Natural killer cell (primary cell): ENCODE results near the gene CDH18. TPM values are rescaled to one million over a fixed set of nuclear protein-coding genes. Genes with fewer than 3 reads are reported as not detected.
"Not testable (repeated sequence)": the region's sequence is repeated elsewhere in the genome, so short reads cannot be mapped to it uniquely, and the experiment has no call there.

Experiments used
- ATAC-seq, 3 donors: fragments of 150-1000 bp in 2 of 3; fragments of 200-7000 bp in 1 of 3; cut with Tn5 transposase; 1 replicate in 1 of 3; 2 replicates in 2 of 3; pipeline ENCODE4 v1.10.0; 2021; ENCODE audit warnings: mild to moderate bottlenecking in 2 of 3, moderate library complexity in 2 of 3
- DNase-seq, 2 donors: peaks; one replicate each; pipeline versions ENCODE4 v3.0.0 to v3.0.0-alpha.2; 2013 to 2021; ENCODE audit warnings: mixed read lengths in 1 of 2
- H3K27ac ChIP-seq: one replicate; pipeline ENCODE4 v1.5.1; 2013; ENCODE audit warnings: mild to moderate bottlenecking, low read length
- H3K27me3 ChIP-seq: one replicate; pipeline ENCODE4 v1.6.1; 2013; ENCODE audit warnings: low read length; ENCODE audit not compliant: control insufficient read depth, insufficient read depth
- H3K36me3 ChIP-seq: one replicate; pipeline ENCODE4 v1.6.1; 2013; ENCODE audit warnings: low read length; ENCODE audit not compliant: control insufficient read depth, insufficient read depth
- H3K4me1 ChIP-seq: one replicate; pipeline ENCODE4 v1.6.1; 2013; ENCODE audit warnings: low read length; ENCODE audit not compliant: control insufficient read depth, insufficient read depth
- H3K4me3 ChIP-seq: one replicate; pipeline ENCODE4 v1.5.1; 2013; ENCODE audit warnings: low read length
- H3K9me3 ChIP-seq: one replicate; pipeline ENCODE4 v1.6.1; 2013; ENCODE audit warnings: low read length; ENCODE audit not compliant: control insufficient read depth, insufficient read depth
- H3K27ac Mint-ChIP-seq, 2 donors: one replicate each; pipeline ENCODE4 v1.8.0; 2022; ENCODE audit warnings: mild to moderate bottlenecking in 2 of 2, mixed read lengths in 2 of 2, moderate library complexity in 1 of 2
- H3K27me3 Mint-ChIP-seq, 2 donors: one replicate each; pipeline ENCODE4 v1.8.0; 2022; ENCODE audit warnings: low read depth in 2 of 2, mixed read lengths in 2 of 2
- H3K36me3 Mint-ChIP-seq: one replicate; pipeline ENCODE4 v1.8.0; 2022; ENCODE audit warnings: mixed read lengths
- H3K4me1 Mint-ChIP-seq, 2 donors: one replicate each; pipeline ENCODE4 v1.8.0; 2022; ENCODE audit warnings: mixed read lengths in 2 of 2
- H3K4me3 Mint-ChIP-seq: one replicate; pipeline ENCODE4 v1.8.0; 2022; ENCODE audit warnings: mild to moderate bottlenecking, moderate library complexity, mixed read lengths
- H3K9me3 Mint-ChIP-seq, 2 donors: one replicate each; pipeline ENCODE4 v1.8.0; 2022; ENCODE audit warnings: mixed read lengths in 2 of 2
- CTCF ChIP-seq: fragments of 200-600 bp; IDR thresholded peaks from one replicate; pipeline ENCODE4 v1.8.0; 2022; ENCODE audit warnings: antibody characterized with exemption
- WGBS: methylation state at CpG from one replicate; pipeline ENCODE4 v1.1.7; 2013; ENCODE audit warnings: missing lambda C conversion rate; ENCODE audit not compliant: insufficient coverage; 5-methylcytosine and 5-hydroxymethylcytosine counted together
- intact Hi-C: fragments of 100-400 bp; cut with micrococcal nuclease; formaldehyde crosslinking; loops from one replicate; pipeline ENCODE4 v1.14.2; 2022
- total RNA-seq, 4 donors: library from RNA; stranded (reverse); fragments of 120-200 nt in 1 of 4; gene quantifications; one replicate each; pipeline versions ENCODE4 v1.2.3 to v1.2.4, GENCODE V29; 2013 to 2022

CDH18 gene
- total RNA-seq, 3 donors from 2014 or later (not counting 1 experiment from before 2014, with no cell fraction given), result not detected

- intact Hi-C loops, result no loop called here
- Histone ChIP-seq H3K4me1 (no peaks in the 10 kb centered on the region), H3K36me3 (no peaks in the 10 kb centered on the region), H3K27ac (no peak overlapping the region), H3K27me3 (no peaks in the 10 kb centered on the region), H3K4me3 (no peak overlapping the region), H3K9me3 (peaks cover 4% of the 10 kb centered on the region)
- Mint-ChIP-seq H3K4me3 (no peak overlapping the region), H3K4me1 (no peaks in the 10 kb centered on the region), H3K9me3 (peaks cover 21 to 35% of the 10 kb centered on the region in 2 donors), H3K36me3 (peaks cover 28% of the 10 kb centered on the region), H3K27ac (no peak overlapping the region), H3K27me3 (no peaks in the 10 kb centered on the region)
- DNase-seq (no peak), ATAC-seq (no peak)
- no peak for TF ChIP-seq CTCF
- 64% methylated on average over 1 of the region's 1 CpG for WGBS
Observed at GRCh38 chr5:19835442-19835841, 152.6 kb downstream of the CDH18 start.

- DNase-seq, H3K27ac ChIP-seq, H3K27ac Mint-ChIP-seq, H3K36me3 Mint-ChIP-seq, H3K27me3 ChIP-seq, H3K4me1 ChIP-seq, ATAC-seq, H3K36me3 ChIP-seq, H3K4me3 Mint-ChIP-seq, H3K27me3 Mint-ChIP-seq, intact Hi-C loops, H3K4me1 Mint-ChIP-seq, H3K9me3 ChIP-seq, H3K4me3 ChIP-seq: not testable (repeated sequence)
- WGBS, result 78% methylated on average over 3 of the region's 4 CpGs
- H3K9me3 Mint-ChIP-seq, result peaks cover 11 to 19% of the 10 kb centered on the region in 2 donors
Observed at GRCh38 chr5:19812720-19813119, 175.3 kb downstream of the CDH18 start.

- ATAC-seq, result no peak
- no peak for DNase-seq
- H3K36me3 Mint-ChIP-seq, result peaks cover 4% of the 10 kb centered on the region
- WGBS, result no CpG with 5 or more reads among the region's 1 CpG
- H3K9me3 Mint-ChIP-seq, result peaks cover 5 to 7% of the 10 kb centered on the region in 2 donors
- peaks cover 4% of the 10 kb centered on the region for H3K9me3 ChIP-seq
- H3K4me3 ChIP-seq, result no peak overlapping the region
- H3K4me1 Mint-ChIP-seq, result no peaks in the 10 kb centered on the region
- no peak overlapping the region for H3K4me3 Mint-ChIP-seq
- intact Hi-C loops, result no loop called here
- no peaks in the 10 kb centered on the region for H3K36me3 ChIP-seq
- H3K27ac Mint-ChIP-seq, result no peak overlapping the region
- H3K27ac ChIP-seq, result no peak overlapping the region
- no peak for TF ChIP-seq CTCF
- H3K4me1 ChIP-seq, result no peaks in the 10 kb centered on the region
- H3K27me3 ChIP-seq, result no peaks in the 10 kb centered on the region
- no peaks in the 10 kb centered on the region for H3K27me3 Mint-ChIP-seq
Observed at GRCh38 chr5:19806756-19807155, 181.2 kb downstream of the CDH18 start.

- no peak overlapping the region for H3K27ac ChIP-seq
- no peaks in the 10 kb centered on the region for H3K9me3 Mint-ChIP-seq
Observed at GRCh38 chr5:19802686-19803085, 185.3 kb downstream of the CDH18 start.

More at GRCh38 chr5:19802686-19803085, 185.3 kb downstream of the CDH18 start:
- Histone ChIP-seq H3K9me3 (no peaks in the 10 kb centered on the region), H3K27me3 (no peaks in the 10 kb centered on the region), H3K4me1 (no peaks in the 10 kb centered on the region), H3K36me3 (no peaks in the 10 kb centered on the region), H3K4me3 (no peak overlapping the region)
- Mint-ChIP-seq H3K36me3 (no peaks in the 10 kb centered on the region), H3K4me1 (no peaks in the 10 kb centered on the region), H3K4me3 (no peak overlapping the region), H3K27me3 (no peaks in the 10 kb centered on the region), H3K27ac (no peak overlapping the region)
- TF ChIP-seq CTCF, result no peak
- ATAC-seq (no peak), DNase-seq (no peak)
- intact Hi-C loops, result no loop called here
- 94% methylated on average over 6 of the region's 6 CpGs for WGBS
